K562 (cell line): Measurements from ENCODE around the gene PTCD3. TPM values are rescaled to one million over a fixed set of nuclear protein-coding genes. Genes with fewer than 3 reads are reported as not detected.

Experiments
- ATAC-seq: fragments of 200-7000 bp; cut with Tn5 transposase; 3 replicates; pipeline ENCODE4 v1.9.1; 2020; ENCODE audit warnings: moderate library complexity
- BruUV-seq: library from RNA; stranded (reverse); fragments of 400-500 nt; replicated peaks from 2 replicates; lab custom pipeline; 2021; lab: Mats Ljungman, UMichigan
- CTCF ChIA-PET: fragments of 300-600 bp; formaldehyde crosslinking; extraction: SDS; loops from one replicate; lab custom pipeline; 2021; ENCODE audit warnings: low intra/inter-chr PET ratio; lab: Yijun Ruan, JAX
- POLR2A ChIA-PET: fragments of 300-600, 350-650 bp; sonication (Branson Sonifier 250); formaldehyde crosslinking; extraction: SDS; loops from one replicate; lab custom pipeline; 2021; ENCODE audit warnings: antibody characterized with exemption, inconsistent platforms; lab: Yijun Ruan, JAX
- DNase-seq, 4 experiments: peaks; one replicate each; pipeline versions ENCODE4 v3.0.0 to v3.0.0-alpha.2; 2011 to 2018; ENCODE audit warnings: low spot score in 3 of 4, mixed read lengths in 3 of 4; ENCODE audit errors: extremely low read depth in 1 of 4
- FAIRE-seq: peaks from 2 replicates; lab custom pipeline; 2011; peaks lifted over from hg19 to GRCh38; lab: Jason Lieb, UNC
- H2AFZ ChIP-seq: 2 replicates; pipeline ENCODE4 v1.6.0; 2011; ENCODE audit warnings: low read depth, low read length, control low read depth, inconsistent platforms
- H3K27ac ChIP-seq: fragments of 200-600 bp; 3 replicates; pipeline ENCODE4 v1.8.0; 2011; ENCODE audit warnings: low read depth, mild to moderate bottlenecking, control low read depth, inconsistent platforms, low read length, moderate library complexity, mixed read lengths; ENCODE audit errors: extremely low read depth
- H3K27me3 ChIP-seq, 2 experiments: fragments of 300-600 bp in 1 of 2; 2 replicates in 1 of 2; 3 replicates in 1 of 2; pipeline versions ENCODE4 v1.6.0 to v1.8.0; 2011; ENCODE audit warnings: inconsistent platforms in 2 of 2, low read length in 2 of 2, mild to moderate bottlenecking in 1 of 2, mixed read lengths in 1 of 2, moderate library complexity in 1 of 2; ENCODE audit not compliant: control insufficient read depth in 2 of 2, insufficient read depth in 2 of 2
- H3K36me3 ChIP-seq: fragments of 300-600 bp; 3 replicates; pipeline ENCODE4 v1.8.0; 2011; ENCODE audit warnings: mild to moderate bottlenecking, low read length, inconsistent platforms; ENCODE audit not compliant: control insufficient read depth, insufficient read depth
- H3K4me1 ChIP-seq, 2 experiments: fragments of 200-600 bp in 1 of 2; replicated peaks in 1 of 2; 2 replicates in 1 of 2; 3 replicates in 1 of 2; pipeline versions ENCODE4 v1.5.1 to v1.8.0; 2011; ENCODE audit warnings: inconsistent platforms in 2 of 2, low read length in 2 of 2, mild to moderate bottlenecking in 1 of 2, mixed read lengths in 1 of 2, moderate library complexity in 1 of 2; ENCODE audit not compliant: control insufficient read depth in 2 of 2, insufficient read depth in 2 of 2
- H3K4me2 ChIP-seq: 2 replicates; pipeline ENCODE4 v1.6.1; 2011; ENCODE audit warnings: low read length, control low read depth, inconsistent platforms, mixed read lengths; ENCODE audit not compliant: insufficient read depth
- H3K4me3 ChIP-seq: fragments of 200-600 bp; sonication (generic), shearing (Covaris generic); 2 replicates; pipeline ENCODE4 v1.5.1; 2016; ENCODE audit warnings: control low read depth, inconsistent platforms
- H3K79me2 ChIP-seq: fragments of 200-600 bp; 3 replicates; pipeline ENCODE4 v1.8.0; 2011; ENCODE audit warnings: low read length, inconsistent platforms; ENCODE audit not compliant: control insufficient read depth, insufficient read depth
- H3K9ac ChIP-seq, 2 experiments: 2 replicates each; pipeline versions ENCODE4 v1.6.0 to v1.6.1; 2011; ENCODE audit warnings: low read depth in 2 of 2, low read length in 2 of 2, control low read depth in 1 of 2, inconsistent platforms in 1 of 2, mild to moderate bottlenecking in 1 of 2, mixed read lengths in 1 of 2; ENCODE audit not compliant: insufficient read depth in 1 of 2
- H3K9me1 ChIP-seq: one replicate; pipeline ENCODE4 v1.6.0; 2011; ENCODE audit warnings: inconsistent platforms, mild to moderate bottlenecking, low read length, moderate library complexity; ENCODE audit not compliant: control insufficient read depth, insufficient read depth
- H3K9me3 ChIP-seq: replicated peaks from 2 replicates; pipeline ENCODE4 v1.5.1; 2011; ENCODE audit warnings: low read depth, low read length, inconsistent platforms; ENCODE audit not compliant: control insufficient read depth, insufficient read depth
- H4K20me1 ChIP-seq: replicated peaks from 2 replicates; pipeline ENCODE4 v1.6.1; 2011; ENCODE audit warnings: low read length, inconsistent platforms, mixed read lengths; ENCODE audit not compliant: control insufficient read depth, insufficient read depth
- ARID1B ChIP-seq: fragments of 450-650 bp; IDR thresholded peaks from 2 replicates; pipeline ENCODE4 v1.6.1; 2016; ENCODE audit warnings: antibody characterized with exemption, mild to moderate bottlenecking, inconsistent platforms
- KDM1A ChIP-seq, 2 experiments: fragments of 450-650 bp; IDR thresholded peaks; 2 replicates each; pipeline ENCODE4 v1.6.1; 2016; ENCODE audit warnings: mild to moderate bottlenecking in 2 of 2
- ZNF121 ChIP-seq: sonication (generic); formaldehyde crosslinking; conservative IDR thresholded peaks from 2 replicates; pipeline ENCODE4 v1.8.0; 2022; ENCODE audit warnings: missing genetic modification reagents
- ZNF644 ChIP-seq: fragments of 200-800 bp; sonication (Bioruptor generic); IDR thresholded peaks from 2 replicates; pipeline ENCODE4 v1.6.1; 2016; ENCODE audit warnings: low read depth, missing genetic modification characterization, missing compliant biosample characterization
- WGBS: fragments of 100-300 bp; shearing (Covaris generic); methylation state at CpG from one replicate; pipeline ENCODE4 v1.1.6; 2016; ENCODE audit warnings: low coverage, mixed read lengths; ENCODE audit not compliant: insufficient coverage; ENCODE audit errors: missing lambda C conversion rate; 5-methylcytosine and 5-hydroxymethylcytosine counted together
- in situ Hi-C: fragments of 300-500 bp; cut with MboI; formaldehyde crosslinking; loops from 4 replicates; pipeline ENCODE4 v1.15.0; 2018; ENCODE audit warnings: inconsistent platforms, mixed read lengths
- intact Hi-C: fragments of 100-400 bp; cut with micrococcal nuclease; formaldehyde crosslinking; loops from 2 replicates; pipeline ENCODE4 v1.14.2; 2022
- polyA plus RNA-seq, 8 experiments: library from polyadenylated mRNA; depleted of rRNA in 4 of 8; stranded (reverse) in 5 of 8; unstranded in 3 of 8; fragments of >200 nt; fragmentation: Nextera tagmentation in 2 of 8; fragmentation: Illumina TruSeq in 1 of 8; extraction: Ambion mirVana in 2 of 8; extraction: Trizol in 1 of 8; gene quantifications; 2 replicates each; pipeline versions ENCODE4 v1.2.1 to v1.2.3, GENCODE V29; 2011 to 2014; ENCODE audit warnings: inconsistent platforms in 1 of 8, missing spikeins in 1 of 8
- total RNA-seq, 7 experiments: library from RNA; depleted of rRNA in 6 of 7; stranded (reverse); fragments of >200 nt in 6 of 7; fragmentation: Illumina TruSeq in 2 of 7; extraction: Trizol in 2 of 7; gene quantifications; 2 replicates each; pipeline versions ENCODE4 v1.2.1 to v1.2.3, GENCODE V29; 2011 to 2021; ENCODE audit warnings: low replicate concordance in 1 of 7
- TF ChIP-seq, protein P1 (sequence below): fragments of 450-650 bp; IDR thresholded peaks from 2 replicates; pipeline ENCODE4 v1.6.1; 2016; ENCODE audit warnings: borderline replicate concordance
- TF ChIP-seq, protein P2 (sequence below): fragments of 200-800 bp; sonication (Bioruptor generic); IDR thresholded peaks from 2 replicates; pipeline ENCODE4 v1.6.1; 2017; ENCODE audit warnings: missing genetic modification characterization, missing compliant biosample characterization
- TF ChIP-seq, protein P3 (sequence below), 2 experiments: fragments of 450-650 bp; formaldehyde crosslinking in 1 of 2; IDR thresholded peaks; 2 replicates each; pipeline versions ENCODE4 v1.4.0 to v1.6.1; 2014 to 2020; ENCODE audit warnings: mild to moderate bottlenecking in 2 of 2, borderline replicate concordance in 1 of 2, low read depth in 1 of 2

PTCD3 gene
- total and polyA plus RNA-seq, 9 of the 15 experiments (the other 6 are each of a cell fraction or from before 2014, with no cell fraction given), result 65.2 to 241 (median 172) TPM

DNA sequence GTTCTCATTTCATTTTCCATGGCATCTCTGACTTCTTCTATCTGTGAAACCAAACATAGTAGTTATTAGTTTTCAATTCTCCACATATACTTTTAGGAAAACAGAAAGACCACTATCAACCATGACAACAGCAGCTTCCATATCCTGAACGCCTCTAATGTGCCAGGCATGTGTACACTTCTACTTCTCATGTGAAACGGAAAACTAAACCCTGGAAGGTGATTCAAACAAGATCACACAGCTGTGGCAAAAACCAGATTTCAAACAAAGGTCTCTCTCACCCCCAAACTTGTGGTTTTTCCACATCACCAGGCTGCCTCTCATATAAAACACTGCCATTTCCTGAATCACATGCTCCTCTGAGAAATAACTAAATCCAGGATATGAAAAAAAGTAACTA, 41.8 kb downstream of the PTCD3 start (continued):
- TF ChIP-seq, protein P1, sequence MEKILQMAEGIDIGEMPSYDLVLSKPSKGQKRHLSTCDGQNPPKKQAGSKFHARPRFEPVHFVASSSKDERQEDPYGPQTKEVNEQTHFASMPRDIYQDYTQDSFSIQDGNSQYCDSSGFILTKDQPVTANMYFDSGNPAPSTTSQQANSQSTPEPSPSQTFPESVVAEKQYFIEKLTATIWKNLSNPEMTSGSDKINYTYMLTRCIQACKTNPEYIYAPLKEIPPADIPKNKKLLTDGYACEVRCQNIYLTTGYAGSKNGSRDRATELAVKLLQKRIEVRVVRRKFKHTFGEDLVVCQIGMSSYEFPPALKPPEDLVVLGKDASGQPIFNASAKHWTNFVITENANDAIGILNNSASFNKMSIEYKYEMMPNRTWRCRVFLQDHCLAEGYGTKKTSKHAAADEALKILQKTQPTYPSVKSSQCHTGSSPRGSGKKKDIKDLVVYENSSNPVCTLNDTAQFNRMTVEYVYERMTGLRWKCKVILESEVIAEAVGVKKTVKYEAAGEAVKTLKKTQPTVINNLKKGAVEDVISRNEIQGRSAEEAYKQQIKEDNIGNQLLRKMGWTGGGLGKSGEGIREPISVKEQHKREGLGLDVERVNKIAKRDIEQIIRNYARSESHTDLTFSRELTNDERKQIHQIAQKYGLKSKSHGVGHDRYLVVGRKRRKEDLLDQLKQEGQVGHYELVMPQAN, result no peak
- TF ChIP-seq ZNF121 (CRISPR knock-in tag), result no peak

DNA sequence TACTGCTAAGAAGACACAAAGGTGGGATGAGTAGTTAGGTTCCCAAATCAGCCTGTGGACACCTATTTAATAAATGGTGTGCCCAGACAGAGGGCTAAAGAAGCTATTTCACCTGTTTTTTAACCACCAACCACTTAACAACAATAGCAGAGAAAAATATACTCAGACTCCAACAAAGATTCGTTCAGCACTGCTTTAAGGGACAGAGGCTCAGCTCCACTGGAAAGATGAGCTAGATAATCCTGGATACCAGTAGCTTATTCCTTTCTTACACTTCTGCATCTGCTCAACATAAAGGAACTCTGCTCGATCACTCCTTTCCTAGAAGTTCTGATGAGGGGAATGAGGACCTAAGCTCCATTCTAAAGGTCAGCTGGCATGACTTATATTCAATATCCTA, 44.5 kb downstream of the PTCD3 start:
- H3K4me3 ChIP-seq, result no peak overlapping the region
- no peak overlapping the region for H3K4me2 ChIP-seq
- no peak overlapping the region for H3K9ac ChIP-seq
- FAIRE-seq (no peak), DNase-seq (no peak), ATAC-seq (no peak)
- no peaks in the 10 kb centered on the region for H3K9me3 ChIP-seq
- intact Hi-C loops (no loop called here), in situ Hi-C loops (no loop called here)
- H3K9me1 ChIP-seq, result no peaks in the 10 kb centered on the region
- no peak overlapping the region for H3K27ac ChIP-seq
- H3K79me2 ChIP-seq, result no peaks in the 10 kb centered on the region
- TF ChIP-seq, protein P2, sequence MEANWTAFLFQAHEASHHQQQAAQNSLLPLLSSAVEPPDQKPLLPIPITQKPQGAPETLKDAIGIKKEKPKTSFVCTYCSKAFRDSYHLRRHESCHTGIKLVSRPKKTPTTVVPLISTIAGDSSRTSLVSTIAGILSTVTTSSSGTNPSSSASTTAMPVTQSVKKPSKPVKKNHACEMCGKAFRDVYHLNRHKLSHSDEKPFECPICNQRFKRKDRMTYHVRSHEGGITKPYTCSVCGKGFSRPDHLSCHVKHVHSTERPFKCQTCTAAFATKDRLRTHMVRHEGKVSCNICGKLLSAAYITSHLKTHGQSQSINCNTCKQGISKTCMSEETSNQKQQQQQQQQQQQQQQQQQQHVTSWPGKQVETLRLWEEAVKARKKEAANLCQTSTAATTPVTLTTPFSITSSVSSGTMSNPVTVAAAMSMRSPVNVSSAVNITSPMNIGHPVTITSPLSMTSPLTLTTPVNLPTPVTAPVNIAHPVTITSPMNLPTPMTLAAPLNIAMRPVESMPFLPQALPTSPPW (CRISPR knock-in tag), result no peak
- TF ChIP-seq, protein P3, sequence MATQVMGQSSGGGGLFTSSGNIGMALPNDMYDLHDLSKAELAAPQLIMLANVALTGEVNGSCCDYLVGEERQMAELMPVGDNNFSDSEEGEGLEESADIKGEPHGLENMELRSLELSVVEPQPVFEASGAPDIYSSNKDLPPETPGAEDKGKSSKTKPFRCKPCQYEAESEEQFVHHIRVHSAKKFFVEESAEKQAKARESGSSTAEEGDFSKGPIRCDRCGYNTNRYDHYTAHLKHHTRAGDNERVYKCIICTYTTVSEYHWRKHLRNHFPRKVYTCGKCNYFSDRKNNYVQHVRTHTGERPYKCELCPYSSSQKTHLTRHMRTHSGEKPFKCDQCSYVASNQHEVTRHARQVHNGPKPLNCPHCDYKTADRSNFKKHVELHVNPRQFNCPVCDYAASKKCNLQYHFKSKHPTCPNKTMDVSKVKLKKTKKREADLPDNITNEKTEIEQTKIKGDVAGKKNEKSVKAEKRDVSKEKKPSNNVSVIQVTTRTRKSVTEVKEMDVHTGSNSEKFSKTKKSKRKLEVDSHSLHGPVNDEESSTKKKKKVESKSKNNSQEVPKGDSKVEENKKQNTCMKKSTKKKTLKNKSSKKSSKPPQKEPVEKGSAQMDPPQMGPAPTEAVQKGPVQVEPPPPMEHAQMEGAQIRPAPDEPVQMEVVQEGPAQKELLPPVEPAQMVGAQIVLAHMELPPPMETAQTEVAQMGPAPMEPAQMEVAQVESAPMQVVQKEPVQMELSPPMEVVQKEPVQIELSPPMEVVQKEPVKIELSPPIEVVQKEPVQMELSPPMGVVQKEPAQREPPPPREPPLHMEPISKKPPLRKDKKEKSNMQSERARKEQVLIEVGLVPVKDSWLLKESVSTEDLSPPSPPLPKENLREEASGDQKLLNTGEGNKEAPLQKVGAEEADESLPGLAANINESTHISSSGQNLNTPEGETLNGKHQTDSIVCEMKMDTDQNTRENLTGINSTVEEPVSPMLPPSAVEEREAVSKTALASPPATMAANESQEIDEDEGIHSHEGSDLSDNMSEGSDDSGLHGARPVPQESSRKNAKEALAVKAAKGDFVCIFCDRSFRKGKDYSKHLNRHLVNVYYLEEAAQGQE (IDR thresholded peaks at IDR 0.05; ENCODE audit: borderline replicate concordance), result peak; percentile 35; the same call in 1 of the 2 replicates
- TF ChIP-seq, protein P3 (CRISPR knock-in tag; IDR thresholded peaks at IDR 0.05; ENCODE audit: low read depth), result no peak
- TF ChIP-seq ARID1B, result no peak
- TF ChIP-seq ZNF644, result no peak
- TF ChIP-seq KDM1A (IDR thresholded peaks at IDR 0.05), result no peak
- H3K27me3 ChIP-seq, result no peaks in the 10 kb centered on the region
- H2AFZ ChIP-seq, result no peak overlapping the region
- peaks cover 85% of the 10 kb centered on the region for H3K36me3 ChIP-seq
- ChIA-PET POLR2A (interaction anchor here (0.6 to 1.5 kb wide), 5 partner anchors 9 to 518 kb away, joined by 3 to 5 read pairs (median 3); no protein-coding TSS in a partner anchor), CTCF (no interaction called here)
- WGBS, result 92% methylated on average over 2 of the region's 2 CpGs
- no peaks in the 10 kb centered on the region for H4K20me1 ChIP-seq
- H3K4me1 ChIP-seq, result no peaks in the 10 kb centered on the region
- BruUV-seq, result no TSS peak
